NCI-H510A (cell line): ENCODE measurements around the gene SLC17A7.

Experiments used
- DNase-seq: peaks from one replicate; lab custom pipeline; 2025; lab: John Stamatoyannopoulos, UW

SLC17A7 gene

GRCh38 chr19:49407079-49407478 is 34.2 kb downstream of the SLC17A7 start:
- DNase-seq = no peak

DNA sequence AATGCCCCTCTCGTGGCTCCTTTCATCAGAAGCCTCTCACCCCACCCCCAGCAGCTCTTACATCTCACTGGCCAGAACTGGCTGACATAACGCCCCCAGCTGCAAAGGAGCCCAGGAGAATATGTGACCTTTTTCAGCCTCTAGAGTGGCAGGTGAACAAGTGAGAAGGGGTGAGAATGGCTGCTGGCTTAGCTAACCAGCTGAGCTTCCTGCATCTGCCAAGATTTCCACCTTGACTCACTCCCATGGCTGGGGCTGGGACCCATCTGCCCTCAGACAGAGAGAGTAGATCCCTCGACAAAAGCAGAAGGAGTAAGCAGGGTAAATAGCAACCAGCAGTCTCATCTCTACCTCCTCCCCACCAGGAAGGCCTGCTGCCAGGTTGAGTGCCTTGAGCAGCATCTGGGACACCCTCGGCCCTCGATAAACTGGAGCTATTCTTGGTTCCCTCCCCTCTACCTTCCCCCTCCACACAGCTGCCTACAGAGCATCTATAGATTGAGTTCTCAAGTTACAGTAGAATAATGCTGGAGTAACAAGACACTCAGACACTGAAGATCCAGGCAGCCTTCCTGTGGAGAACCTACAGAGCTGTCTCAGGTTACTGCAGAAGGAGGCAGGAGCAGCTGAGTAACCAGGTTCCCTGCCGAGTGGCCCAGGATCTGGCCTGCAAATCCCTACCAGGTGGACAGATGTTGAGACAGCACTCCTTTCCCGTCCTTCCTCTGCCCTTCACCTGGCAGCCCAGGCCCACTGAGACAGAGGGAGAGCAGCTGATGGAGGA is 37.7 kb downstream of the SLC17A7 start:
- peak; percentile 96 for DNase-seq

DNA sequence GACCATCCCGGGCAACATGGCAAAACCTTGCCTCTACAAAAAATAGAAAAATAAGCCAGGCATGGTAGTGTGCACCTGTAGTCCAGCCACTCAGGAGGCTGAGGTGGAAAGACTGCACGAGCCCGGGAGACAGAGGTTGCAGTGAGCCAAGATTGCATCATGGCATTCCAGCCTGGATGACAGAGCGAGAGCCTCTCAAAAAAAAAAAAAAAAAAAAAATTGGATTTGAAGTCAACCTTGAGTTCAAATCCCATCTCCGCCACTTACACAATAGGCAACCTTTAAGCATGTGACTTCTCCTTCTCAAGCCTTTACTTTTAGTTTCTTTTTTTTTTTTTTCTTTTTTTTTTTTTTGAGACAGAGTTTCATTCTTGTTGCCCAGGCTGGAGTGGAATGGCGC is 41.3 kb downstream of the SLC17A7 start:
- DNase-seq = no peak

GRCh38 chr19:49398931-49399330 is 42.4 kb downstream of the SLC17A7 start:
- DNase-seq = no peak

DNA sequence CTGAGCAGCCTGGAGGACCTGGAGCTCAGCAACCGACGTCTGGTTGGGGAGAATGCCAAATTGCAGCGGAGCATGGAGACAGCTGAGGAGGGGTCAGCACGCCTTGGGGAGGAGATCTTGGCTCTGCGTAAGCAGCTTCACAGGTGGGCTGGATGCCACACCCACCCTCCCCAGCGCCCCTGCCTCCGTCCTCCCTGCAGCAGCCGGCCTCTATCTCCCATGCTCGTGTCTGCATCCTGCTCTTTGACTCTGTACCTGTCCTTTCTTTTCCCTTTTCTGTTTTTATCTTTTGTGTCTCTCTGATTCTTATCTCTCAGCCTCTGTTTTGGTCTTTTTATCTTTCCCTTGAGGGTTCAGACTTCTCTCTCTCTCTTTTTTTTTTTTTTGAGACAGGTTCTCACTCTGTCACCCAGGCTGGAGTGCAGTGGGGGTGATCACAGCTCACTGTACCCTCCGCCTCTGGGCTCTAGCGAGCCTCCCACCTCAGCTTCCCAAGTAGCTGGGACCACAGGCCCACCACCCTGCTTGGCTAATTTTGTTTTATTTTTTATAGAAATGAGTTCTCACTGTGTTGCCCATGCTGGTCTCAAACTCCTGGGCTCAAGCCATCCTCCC is 43.2 kb downstream of the SLC17A7 start:
- DNase-seq = no peak

DNA sequence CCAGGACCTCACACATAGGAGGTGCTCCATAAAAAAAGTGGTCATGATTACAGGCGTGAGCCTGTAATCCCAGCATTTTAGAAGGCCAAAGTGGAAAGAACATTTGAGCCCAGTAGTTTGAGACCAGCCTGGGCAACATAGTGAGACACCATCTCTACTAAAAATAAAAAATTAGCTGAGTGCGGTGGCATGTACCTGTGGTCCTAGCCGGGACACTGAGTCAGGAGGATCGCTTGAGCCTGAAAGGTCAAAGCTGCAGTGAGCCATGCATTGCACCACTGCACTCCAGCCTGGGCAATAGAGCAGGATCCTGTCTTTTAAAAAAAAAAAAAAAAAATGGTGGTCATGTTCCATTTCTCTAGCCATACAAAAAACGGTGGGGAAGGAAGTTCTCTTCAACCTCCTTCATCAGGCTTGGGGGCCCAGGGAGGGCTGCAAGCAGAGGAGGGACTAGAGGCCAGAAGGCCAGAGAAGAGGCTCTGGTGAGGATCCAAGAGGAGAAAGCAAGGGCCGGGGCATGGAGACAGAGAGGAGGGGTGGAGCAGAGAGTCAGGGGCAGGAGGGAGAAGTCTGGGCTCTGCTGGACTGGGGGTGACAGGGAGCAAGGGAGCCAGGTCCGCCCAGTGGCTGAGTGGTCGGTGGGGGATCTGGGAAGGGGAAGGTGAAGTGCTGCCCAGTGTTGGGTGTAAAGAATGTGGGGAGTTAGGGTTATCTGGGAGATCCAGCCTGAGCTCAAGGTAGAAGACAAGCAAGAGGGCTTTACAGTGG is 44.4 kb downstream of the SLC17A7 start:
- no peak for DNase-seq

DNA sequence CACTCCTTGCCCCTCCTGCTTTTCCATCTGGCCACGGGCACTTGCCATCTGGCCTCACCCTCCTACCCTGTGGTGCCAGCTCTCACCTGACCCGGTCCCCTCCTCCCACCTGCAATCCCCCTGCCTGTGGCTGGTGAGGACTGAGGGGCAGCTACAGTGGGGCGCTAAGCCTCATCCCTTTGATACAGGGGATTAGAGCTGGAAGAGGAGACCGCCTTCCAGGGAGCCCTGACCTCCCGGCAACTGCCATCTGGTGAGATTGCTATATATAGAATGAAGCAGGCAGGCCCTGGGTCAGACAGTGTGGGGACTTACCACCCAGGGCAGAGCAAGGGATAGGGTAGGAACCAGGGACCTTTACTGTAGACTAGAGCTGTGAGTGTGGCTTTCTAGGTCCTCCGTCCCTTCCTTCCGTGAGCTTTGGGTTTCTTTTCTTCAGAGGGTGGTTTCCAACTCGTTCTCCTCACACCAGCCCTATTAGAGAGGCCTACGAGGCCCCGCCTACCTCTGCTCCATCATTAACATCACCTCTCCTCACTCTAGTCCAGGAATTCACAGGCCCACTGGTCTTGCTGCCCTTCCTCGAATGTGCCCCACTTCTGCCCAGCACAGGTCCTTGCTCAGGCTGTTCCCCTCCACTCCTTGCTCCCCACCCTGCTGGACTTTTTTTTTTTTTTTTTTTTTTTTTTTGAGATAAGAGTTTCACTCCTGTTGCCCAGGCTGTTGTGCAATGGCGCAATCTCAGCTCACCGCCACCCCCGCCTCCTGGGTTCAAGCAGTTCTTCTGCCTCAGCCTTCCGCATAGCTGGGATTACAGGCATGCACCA is 45.5 kb downstream of the SLC17A7 start:
- DNase-seq = no peak

DNA sequence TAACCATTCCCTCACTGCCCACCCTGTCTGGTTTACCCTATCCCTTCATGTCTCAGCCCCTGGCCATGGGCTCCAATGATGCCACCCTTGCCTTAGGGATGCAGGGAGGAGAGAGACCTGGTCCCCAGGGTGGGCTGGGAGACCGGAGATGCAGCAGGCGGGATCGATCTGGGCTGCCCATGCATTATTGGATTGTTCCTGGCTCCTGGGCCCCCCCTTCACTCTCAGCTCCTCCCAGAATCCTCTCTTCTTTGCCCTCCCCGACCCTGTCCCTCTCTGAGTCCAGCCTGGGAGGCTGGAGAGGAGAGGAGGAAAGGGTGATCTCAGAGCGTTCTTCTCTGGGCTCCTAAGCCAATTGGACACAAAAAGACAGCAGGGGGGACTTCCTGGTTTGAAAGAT is 47.4 kb downstream of the SLC17A7 start:
- DNase-seq = no peak

DNA sequence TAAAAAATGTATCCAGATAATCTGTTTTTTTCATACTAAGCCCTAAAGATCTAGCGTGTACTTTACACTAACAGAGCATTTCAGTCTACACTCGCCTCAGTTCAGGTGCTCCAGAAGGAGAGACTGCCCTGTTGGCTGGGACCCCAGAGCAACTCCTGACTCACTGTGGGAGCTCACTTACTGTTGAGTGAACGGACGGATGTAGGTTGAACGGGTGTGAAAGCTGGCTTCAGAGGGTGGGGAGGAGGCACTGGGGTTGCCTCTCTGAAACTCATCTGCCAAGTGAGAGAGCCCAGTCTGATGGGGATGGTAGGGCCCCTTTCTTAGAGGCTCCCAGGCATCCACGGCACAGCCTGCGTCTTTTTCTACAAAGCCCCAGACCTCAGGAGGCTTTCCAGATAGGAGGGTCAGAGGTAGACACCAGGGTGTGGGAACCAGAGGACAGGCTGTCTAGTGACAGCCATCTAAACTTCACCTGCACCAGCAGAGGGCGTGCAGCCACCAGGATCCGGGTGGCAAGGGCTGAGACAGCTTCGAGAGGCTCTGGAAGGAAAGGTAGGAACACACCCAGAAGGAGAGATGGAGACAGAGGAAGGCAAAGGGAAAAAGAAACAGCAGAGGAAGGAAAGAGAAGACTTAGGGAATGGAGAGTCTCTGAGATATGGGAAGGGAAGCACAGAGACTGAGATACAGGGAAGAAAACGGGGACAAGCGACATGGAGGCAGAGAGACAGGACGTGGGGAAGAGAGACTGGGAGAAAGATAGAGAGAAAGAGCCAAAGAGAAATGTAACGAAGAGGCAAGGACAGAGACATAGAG is 49.5 kb downstream of the SLC17A7 start:
- DNase-seq = peak; percentile 73

GRCh38 chr19:49390929-49391359 is 50.4 kb downstream of the SLC17A7 start:
- no peak for DNase-seq

DNA sequence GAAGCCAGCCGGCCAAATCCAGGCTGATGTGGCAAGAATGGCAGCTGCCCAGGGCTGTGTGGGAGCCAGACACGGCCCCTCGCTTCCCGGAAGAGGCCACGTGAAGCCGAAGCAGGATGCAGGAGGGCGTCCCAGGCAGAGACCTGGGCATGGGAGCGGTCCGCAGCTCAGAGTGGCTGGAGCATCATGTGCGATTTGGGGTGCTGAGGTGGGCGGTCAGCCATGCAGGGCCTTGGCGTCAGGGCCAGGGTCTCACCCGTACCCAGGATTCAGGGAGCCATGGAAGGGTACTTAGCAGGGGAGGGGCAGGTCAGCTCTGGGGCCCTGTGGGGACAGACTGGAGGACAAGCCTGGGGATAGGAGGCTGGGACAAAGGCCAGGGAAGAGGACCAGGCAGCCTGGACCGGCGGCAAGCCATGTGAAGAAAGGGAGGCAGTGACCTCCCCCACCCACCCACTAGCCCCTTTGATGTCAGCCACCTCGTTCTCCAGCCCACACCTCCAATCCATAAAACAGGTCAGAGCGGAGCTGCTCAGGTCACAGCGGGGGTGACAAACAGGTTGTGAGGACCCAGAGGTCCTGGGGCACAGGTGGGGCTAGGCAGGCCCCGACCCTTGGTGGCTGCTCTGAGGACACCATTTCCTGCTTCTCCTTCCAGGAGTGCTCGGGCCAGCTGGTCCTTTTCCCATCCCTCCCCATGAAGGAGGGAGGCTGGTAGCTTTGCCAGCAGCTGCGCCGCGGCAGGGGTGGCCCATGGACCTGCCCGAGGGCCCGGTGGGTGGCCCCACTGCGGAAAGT is 51.0 kb downstream of the SLC17A7 start:
- no peak for DNase-seq

DNA sequence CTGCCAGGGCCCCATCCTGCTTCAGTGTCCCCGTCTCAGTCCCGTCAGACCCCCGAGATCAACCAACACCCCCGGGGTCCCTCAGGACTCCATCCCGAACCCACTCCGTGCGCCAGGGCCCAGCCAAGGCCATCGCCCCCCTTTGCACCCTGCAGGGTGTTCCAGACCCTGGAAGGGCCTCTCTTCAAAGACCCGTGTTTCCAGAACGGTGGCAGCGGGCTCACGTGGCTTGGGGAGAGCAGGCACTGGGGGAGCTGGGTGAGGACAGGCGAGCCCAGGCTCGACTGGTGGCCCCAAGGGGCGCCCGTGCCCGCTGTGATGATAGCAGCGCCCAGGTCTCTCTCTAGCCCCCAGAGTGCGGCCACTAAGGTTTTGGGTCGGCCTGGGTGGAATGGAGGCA is 51.9 kb downstream of the SLC17A7 start:
- DNase-seq = no peak

DNA sequence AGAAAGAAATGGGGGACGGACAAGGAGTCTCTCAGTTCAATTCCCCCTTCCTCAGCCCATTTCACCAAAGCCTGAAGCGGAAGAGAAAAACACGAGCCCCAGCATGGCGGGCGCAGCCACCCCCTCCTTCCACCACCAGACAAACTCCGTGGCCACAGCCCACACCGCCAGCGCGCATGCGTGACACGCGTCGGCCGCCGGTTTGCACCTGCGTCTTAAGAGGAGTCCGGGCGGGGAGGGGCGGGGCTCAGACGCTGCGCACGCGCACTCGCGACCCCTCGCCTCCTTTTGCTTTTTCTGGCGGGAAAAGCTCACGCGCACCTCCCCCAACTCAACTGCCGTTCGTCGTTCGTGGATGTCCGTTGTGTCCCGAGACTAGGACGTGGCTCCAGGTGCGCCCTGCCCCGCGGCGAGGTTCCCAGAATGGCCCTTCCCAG is 53.4 kb downstream of the SLC17A7 start, which contains the start of gene KASH5:
Gene KASH5 (plus strand): TSS at position 314 of the 437 bp plus-strand sequence. CDS start 2,635 bp downstream, outside the sequence.
- DNase-seq = peak; percentile 30

DNA sequence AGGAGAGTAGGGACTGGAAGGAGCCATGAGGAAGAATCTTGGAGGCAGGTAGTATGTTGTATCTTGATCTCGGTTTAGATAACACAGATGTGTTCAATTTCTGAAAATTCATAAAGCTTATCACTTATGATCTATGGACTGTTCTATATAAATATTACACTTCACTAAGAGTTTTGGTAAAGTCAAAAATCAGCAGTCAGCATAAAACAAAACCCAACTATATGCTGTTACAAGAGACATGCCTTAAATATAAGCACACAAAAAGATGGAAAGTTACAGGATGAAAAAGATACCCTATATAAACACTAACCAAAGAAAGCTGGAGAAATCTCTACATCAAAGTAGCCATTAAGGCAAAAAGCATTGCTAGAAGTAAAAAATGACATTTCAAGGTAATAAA is 57.7 kb downstream of the SLC17A7 start:
- no peak for DNase-seq

DNA sequence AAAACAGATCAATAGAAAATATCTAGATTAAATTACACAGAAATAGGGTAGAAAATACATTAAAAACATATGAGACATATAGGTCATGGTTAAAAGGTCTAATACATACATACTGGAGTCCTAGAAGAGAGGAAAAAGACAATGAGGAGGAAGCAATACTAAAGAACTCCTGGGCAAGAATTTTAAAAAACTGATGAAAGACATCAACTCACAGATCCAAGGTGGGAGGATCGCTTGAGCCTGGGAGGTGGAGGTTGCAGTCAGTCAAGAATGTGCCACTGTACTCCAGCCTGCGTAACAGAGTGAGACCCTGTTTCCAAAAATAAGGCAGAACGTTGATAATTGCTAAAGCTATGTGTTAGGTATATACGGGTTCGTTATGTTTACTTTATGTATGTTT is 58.7 kb downstream of the SLC17A7 start:
- DNase-seq = no peak

DNA sequence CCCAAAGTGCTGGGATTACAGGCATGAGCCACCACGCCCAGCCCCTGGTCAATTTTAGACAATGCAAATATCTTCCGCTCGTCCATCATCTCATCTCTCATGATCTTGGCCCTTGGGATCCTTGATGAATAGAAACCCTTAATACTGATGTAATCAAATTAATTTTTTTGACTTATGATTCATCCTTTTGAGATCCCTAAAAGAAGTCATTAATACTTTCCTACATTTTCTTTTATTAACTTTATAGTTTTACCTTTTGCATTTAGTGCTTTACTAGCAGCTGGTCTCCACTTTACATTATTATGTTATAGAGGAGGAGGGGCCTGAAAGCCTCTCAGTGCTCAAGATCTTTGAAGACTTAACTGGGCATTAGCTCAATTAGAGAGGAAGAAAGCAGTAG is 60.9 kb downstream of the SLC17A7 start:
- DNase-seq = no peak
